ENCODE data around the gene SLC44A2. TPM values are rescaled to one million over a fixed set of nuclear protein-coding genes. Genes with fewer than 3 reads are reported as not detected.

SLC44A2 gene
- total and polyA plus RNA-seq, 2 of the 8 experiments (the other 6 are each of a cell fraction or from before 2014, with no cell fraction given), result 105 to 120 TPM

DNA sequence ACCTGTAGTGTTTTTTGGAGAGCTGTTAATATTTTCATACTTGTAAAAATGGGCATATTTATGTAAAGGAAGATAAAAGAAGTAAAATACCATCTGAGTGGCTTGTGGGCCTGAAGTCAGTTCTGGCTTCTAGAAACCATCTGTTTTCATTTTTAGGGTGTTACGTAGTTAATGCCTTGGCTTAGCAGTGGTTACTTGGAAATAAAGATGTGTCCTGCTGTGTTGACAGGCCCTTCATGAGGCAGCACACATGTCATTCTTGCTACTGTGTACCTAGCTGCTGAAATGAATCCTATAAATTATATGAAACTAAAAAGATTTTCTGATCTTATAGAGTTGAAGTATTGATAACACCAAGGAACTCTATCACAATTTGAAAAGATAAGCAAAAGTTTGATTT is 44.8 kb downstream of the SLC44A2 start:
- no peak overlapping the region for H3K4ac ChIP-seq (replicated peaks; ENCODE audit: insufficient read length, low read depth, low read length)
- peaks cover 0 to 3% (median 0%) of the 10 kb centered on the region in 4 experiments; a peak in 1 of 7 replicates for H3K4me1 ChIP-seq (replicated peaks in 1 of 4; ENCODE audit: control insufficient read depth in 3 of 4, insufficient read depth in 4 of 4, low read length in 3 of 4)
- DNase-seq (ENCODE audit: low read depth in 1 of 2, low spot score in 2 of 2), result no peak
- CTCF ChIA-PET (ENCODE audit: partially characterized antibody), result interaction anchor here (1.2 to 2.2 kb wide), 2 partner anchors 17 to 25 kb away, joined by 4 read pairs; no protein-coding TSS in a partner anchor
- H3K56ac ChIP-seq (replicated peaks; ENCODE audit: insufficient read length, low read depth, low read length), result no peak overlapping the region
- H3K79me1 ChIP-seq (ENCODE audit: low read depth, low read length), result peaks cover 15% of the 10 kb centered on the region
- no peak overlapping the region for H3K4me2 ChIP-seq (ENCODE audit: insufficient read depth in 1 of 2, low read depth in 2 of 2, low read length in 2 of 2)
- H3K36me3 ChIP-seq (ENCODE audit: control insufficient read depth in 2 of 4, insufficient read depth in 4 of 4, low read length in 3 of 4), result peaks cover 33 to 71% (median 53%) of the 10 kb centered on the region in 4 experiments
- H3K9me3 ChIP-seq (ENCODE audit: insufficient read depth in 2 of 2, low read depth in 1 of 2, low read length in 1 of 2), result no peaks in the 10 kb centered on the region
- H3K9ac ChIP-seq (replicated peaks in 1 of 4; ENCODE audit: extremely low read depth in 1 of 4, low read depth in 3 of 4, low read length in 3 of 4), result no peak overlapping the region; a peak in 1 of 7 replicates
- 96% methylated on average over 1 of the region's 1 CpG; no CpG with 5 or more reads in 1 of the 2 experiments for WGBS, 2 experiments (ENCODE audit: extremely low coverage in 1 of 2, insufficient coverage in 1 of 2, insufficient read length in 1 of 2, insufficient replicate concordance in 2 of 2, low coverage in 1 of 2, low lambda C conversion rate in 2 of 2, missing lambda C conversion rate in 1 of 2)
- FAIRE-seq, result no peak
- no peak overlapping the region for H2BK20ac ChIP-seq (ENCODE audit: low read length)
- H3K23ac ChIP-seq (ENCODE audit: insufficient read length), result no peak overlapping the region
- H3K18ac ChIP-seq (ENCODE audit: extremely low read depth, low read length), result no peak overlapping the region
- no peak overlapping the region for H2BK15ac ChIP-seq (ENCODE audit: low read length)
- H4K8ac ChIP-seq (ENCODE audit: extremely low read depth, insufficient read depth, low read length), result no peak overlapping the region
- no peak overlapping the region for H3K4me3 ChIP-seq (ENCODE audit: extremely low read depth in 1 of 4, insufficient read depth in 2 of 4, low read depth in 3 of 4, low read length in 4 of 4)
- H2BK120ac ChIP-seq (replicated peaks; ENCODE audit: low read depth, low read length), result no peak overlapping the region
- no peak overlapping the region for H2AK5ac ChIP-seq (ENCODE audit: low read depth, low read length)
- no peak overlapping the region for H2AFZ ChIP-seq (ENCODE audit: low read length)
- H3K79me2 ChIP-seq (ENCODE audit: control insufficient read depth in 1 of 2, insufficient read depth in 2 of 2, low read length in 2 of 2), result peaks cover 65 to 100% of the 10 kb centered on the region in 2 experiments
- peaks cover 50 to 54% of the 10 kb centered on the region in 2 experiments for H4K20me1 ChIP-seq (replicated peaks in 1 of 2; ENCODE audit: control insufficient read depth in 1 of 2, insufficient read depth in 2 of 2, low read length in 2 of 2)
- H4K91ac ChIP-seq (replicated peaks; ENCODE audit: insufficient read length, low read length), result no peak overlapping the region
- H3K27me3 ChIP-seq (replicated peaks in 1 of 4; ENCODE audit: control insufficient read depth in 3 of 4, extremely low read depth in 1 of 4, insufficient read depth in 3 of 4, low read length in 3 of 4), result no peaks in the 10 kb centered on the region
- H2BK5ac ChIP-seq (ENCODE audit: low read depth, low read length), result no peak overlapping the region
- POLR2A ChIA-PET (ENCODE audit: partially characterized antibody), result interaction anchor here (55.9 to 59.0 kb wide), 2 partner anchors 2 to 21 kb away, joined by 1874 read pairs; partner anchors contain the start of genes DNM2, ILF3 and QTRT1
- no peaks in the 10 kb centered on the region for H3K23me2 ChIP-seq (ENCODE audit: low read depth, low read length)
- H3K14ac ChIP-seq (ENCODE audit: insufficient read length), result no peak overlapping the region
- H2BK12ac ChIP-seq (ENCODE audit: low read depth, low read length), result no peak overlapping the region
- H3K27ac ChIP-seq (ENCODE audit: low read depth, low read length), result no peak overlapping the region
- H4K5ac ChIP-seq (ENCODE audit: insufficient read length, low read depth, low read length), result no peak overlapping the region
- no peak for TF ChIP-seq MAX (IDR thresholded peaks at IDR 0.05)
- TF ChIP-seq BRCA1 (IDR thresholded peaks at IDR 0.05; ENCODE audit: low read depth, low read length), result no peak
- no peak for TF ChIP-seq BACH1 (IDR thresholded peaks at IDR 0.05; ENCODE audit: low read length)
- no peak for TF ChIP-seq CBX5 (IDR thresholded peaks at IDR 0.05; ENCODE audit: low read depth, low read length)
- TF ChIP-seq, protein P1, sequence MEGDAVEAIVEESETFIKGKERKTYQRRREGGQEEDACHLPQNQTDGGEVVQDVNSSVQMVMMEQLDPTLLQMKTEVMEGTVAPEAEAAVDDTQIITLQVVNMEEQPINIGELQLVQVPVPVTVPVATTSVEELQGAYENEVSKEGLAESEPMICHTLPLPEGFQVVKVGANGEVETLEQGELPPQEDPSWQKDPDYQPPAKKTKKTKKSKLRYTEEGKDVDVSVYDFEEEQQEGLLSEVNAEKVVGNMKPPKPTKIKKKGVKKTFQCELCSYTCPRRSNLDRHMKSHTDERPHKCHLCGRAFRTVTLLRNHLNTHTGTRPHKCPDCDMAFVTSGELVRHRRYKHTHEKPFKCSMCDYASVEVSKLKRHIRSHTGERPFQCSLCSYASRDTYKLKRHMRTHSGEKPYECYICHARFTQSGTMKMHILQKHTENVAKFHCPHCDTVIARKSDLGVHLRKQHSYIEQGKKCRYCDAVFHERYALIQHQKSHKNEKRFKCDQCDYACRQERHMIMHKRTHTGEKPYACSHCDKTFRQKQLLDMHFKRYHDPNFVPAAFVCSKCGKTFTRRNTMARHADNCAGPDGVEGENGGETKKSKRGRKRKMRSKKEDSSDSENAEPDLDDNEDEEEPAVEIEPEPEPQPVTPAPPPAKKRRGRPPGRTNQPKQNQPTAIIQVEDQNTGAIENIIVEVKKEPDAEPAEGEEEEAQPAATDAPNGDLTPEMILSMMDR (IDR thresholded peaks at IDR 0.05; ENCODE audit: control extremely low read depth in 1 of 3, insufficient read depth in 1 of 3, low read depth in 1 of 3, low read length in 3 of 3), result no peak
- no peak for TF ChIP-seq SP4 (IDR thresholded peaks at IDR 0.05; ENCODE audit: low read length)
- no peak for TF ChIP-seq RBBP5 (IDR thresholded peaks at IDR 0.05; ENCODE audit: borderline replicate concordance, low read depth, low read length)
- TF ChIP-seq CEBPB (IDR thresholded peaks at IDR 0.05; ENCODE audit: low read depth, low read length), result no peak
- no peak for TF ChIP-seq SIRT6 (IDR thresholded peaks at IDR 0.05; ENCODE audit: low read length)
- TF ChIP-seq POLR2AphosphoS5 (IDR thresholded peaks at IDR 0.05; ENCODE audit: low read depth, low read length), result no peak
- no peak for TF ChIP-seq CHD2 (IDR thresholded peaks at IDR 0.05; ENCODE audit: low read length)
- TF ChIP-seq, protein P2, sequence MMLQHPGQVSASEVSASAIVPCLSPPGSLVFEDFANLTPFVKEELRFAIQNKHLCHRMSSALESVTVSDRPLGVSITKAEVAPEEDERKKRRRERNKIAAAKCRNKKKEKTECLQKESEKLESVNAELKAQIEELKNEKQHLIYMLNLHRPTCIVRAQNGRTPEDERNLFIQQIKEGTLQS (IDR thresholded peaks at IDR 0.05; ENCODE audit: insufficient read depth, low read depth, low read length), result no peak

Data from H1 (cell line).